Bladder microvascular endothelial cell (primary cell): ENCODE data around the gene NSMCE4A. TPM values are rescaled to one million over a fixed set of nuclear protein-coding genes. Genes with fewer than 3 reads are reported as not detected.

Experiments
- total RNA-seq: library from RNA; depleted of rRNA; stranded (reverse); fragments of >200 nt; gene quantifications from 2 replicates; pipeline ENCODE4 v1.2.3, GENCODE V29; 2014

The NSMCE4A gene, protein sequence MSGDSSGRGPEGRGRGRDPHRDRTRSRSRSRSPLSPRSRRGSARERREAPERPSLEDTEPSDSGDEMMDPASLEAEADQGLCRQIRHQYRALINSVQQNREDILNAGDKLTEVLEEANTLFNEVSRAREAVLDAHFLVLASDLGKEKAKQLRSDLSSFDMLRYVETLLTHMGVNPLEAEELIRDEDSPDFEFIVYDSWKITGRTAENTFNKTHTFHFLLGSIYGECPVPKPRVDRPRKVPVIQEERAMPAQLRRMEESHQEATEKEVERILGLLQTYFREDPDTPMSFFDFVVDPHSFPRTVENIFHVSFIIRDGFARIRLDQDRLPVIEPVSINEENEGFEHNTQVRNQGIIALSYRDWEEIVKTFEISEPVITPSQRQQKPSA
- total RNA-seq = 33.6 and 46.0 TPM in 2 replicates

DNA sequence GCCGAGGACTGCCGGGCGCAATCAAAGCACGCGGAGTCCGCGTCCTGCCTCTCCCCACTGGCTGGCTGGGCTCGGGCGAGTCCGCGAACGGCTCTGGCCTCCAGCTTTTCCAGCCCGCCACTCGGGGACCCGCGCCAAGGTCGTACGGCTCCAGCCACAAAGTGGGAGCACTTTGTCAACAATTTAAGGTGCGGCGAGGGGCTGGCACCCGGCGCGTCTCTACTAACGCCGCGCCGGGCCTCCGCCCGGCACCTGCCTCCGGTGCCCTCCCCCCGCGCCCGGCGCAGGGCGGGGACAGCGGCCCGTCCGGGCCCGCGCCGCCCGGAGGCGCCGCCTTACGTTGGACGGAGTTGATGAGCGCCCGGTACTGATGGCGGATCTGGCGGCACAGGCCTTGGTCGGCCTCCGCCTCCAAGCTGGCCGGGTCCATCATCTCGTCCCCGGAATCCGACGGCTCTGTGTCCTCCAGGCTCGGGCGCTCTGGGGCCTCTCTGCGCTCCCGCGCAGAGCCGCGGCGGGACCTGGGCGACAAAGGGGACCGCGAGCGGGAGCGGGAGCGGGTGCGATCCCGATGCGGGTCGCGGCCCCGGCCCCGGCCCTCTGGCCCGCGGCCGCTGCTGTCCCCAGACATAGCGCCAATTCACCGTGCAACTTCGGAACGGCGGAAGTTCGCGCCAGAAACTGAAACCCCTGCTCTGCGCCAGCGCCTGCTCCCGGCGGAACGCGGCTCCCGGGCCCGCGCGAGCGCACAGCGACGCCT is at the start of gene NSMCE4A:
TSS of gene NSMCE4A (minus strand) at position 683 of the 760 bp plus-strand sequence. CDS start at position 631, 52 bp downstream.

GRCh38 chr10:121988361-121989324 is 13.6 kb upstream of the NSMCE4A start, which contains the start of gene TACC2:
TSS of gene TACC2 (plus strand) at chr10:121989163. CDS start at chr10:122021982, 32,819 bp downstream.

DNA sequence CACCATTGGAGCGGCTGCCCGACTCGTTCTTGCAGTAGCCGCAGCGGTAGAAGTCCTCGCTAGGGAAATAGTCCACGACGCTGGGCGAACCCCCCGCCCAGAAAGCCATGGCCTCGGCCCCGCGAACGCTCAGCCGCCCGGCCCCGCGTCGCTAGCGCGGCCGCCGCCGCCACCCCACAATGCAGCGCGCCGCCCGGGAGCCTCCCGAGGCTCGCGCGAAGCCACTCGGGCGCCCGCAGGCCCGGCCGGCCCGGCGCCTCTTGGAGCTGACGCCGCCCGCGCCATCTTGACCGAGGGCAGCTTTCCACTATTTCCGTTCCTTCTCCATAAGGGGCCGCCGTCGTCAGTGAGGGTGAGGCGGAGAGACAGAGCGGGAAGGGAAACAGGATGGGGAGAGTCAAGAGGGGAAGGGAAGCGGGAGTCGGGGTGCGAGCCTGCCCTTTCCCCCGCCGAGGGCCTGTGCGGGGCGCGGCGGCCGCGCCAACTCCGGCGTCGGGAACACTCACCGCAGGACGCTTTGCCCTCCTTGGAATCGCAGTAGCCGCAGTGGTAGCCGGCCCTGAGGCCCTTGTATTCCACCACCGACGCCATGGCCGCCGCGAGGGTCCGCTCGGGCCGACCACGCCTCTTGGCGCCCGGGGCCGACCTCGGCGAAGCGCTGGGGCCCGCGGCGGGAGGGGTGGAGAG is 47.0 kb downstream of the NSMCE4A start, which contains the start of gene ATE1:
TSS of gene ATE1 (minus strand) at position 191 of the 687 bp plus-strand sequence. CDS start at position 109, 82 bp downstream.

Other genes with a start within 250 kb of the NSMCE4A start
- 22.2 and 36.3 TPM in 2 replicates for gene ATE1, start 47.2 kb downstream of the NSMCE4A start, total RNA-seq
- gene TACC2, start 13.9 kb upstream of the NSMCE4A start, total RNA-seq = 6.0 and 6.1 TPM in 2 replicates